CD4-positive, alpha-beta memory T cell (primary cell): ENCODE data around the gene MTFR1L. TPM values are rescaled to one million over a fixed set of nuclear protein-coding genes. Genes with fewer than 3 reads are reported as not detected.
A peak's percentile ranks its signal among the peaks of the same experiment; 100 is the strongest.

Experiments
- CTCF ChIA-PET: fragments of 350-600 bp; sonication (Branson Sonifier 250); formaldehyde crosslinking; loops from one replicate; lab custom pipeline; 2021; ENCODE audit warnings: inconsistent platforms; ENCODE audit not compliant: partially characterized antibody; lab: Charles Lee
- POLR2A ChIA-PET: fragments of 350-600 bp; sonication (Branson Sonifier 250); formaldehyde crosslinking; loops from one replicate; lab custom pipeline; 2021; ENCODE audit not compliant: partially characterized antibody; lab: Charles Lee
- DNase-seq, 5 donors: peaks; one replicate each; pipeline versions ENCODE4 v3.0.0 to v3.0.0-alpha.2; 2020 to 2022; ENCODE audit warnings: mixed read lengths in 1 of 5
- H3K27ac ChIP-seq: one replicate; pipeline ENCODE4 v1.7.0; 2013; ENCODE audit warnings: low read depth, low read length
- H3K27me3 ChIP-seq: 2 replicates; pipeline ENCODE4 v1.7.0; 2013; ENCODE audit warnings: mild to moderate bottlenecking, low read length, moderate library complexity; ENCODE audit not compliant: insufficient read depth
- H3K36me3 ChIP-seq: 2 replicates; pipeline ENCODE4 v1.7.0; 2013; ENCODE audit warnings: mild to moderate bottlenecking, low read length, moderate library complexity; ENCODE audit not compliant: insufficient read depth
- H3K4me1 ChIP-seq: 2 replicates; pipeline ENCODE4 v1.7.0; 2013; ENCODE audit warnings: mild to moderate bottlenecking, low read length, moderate library complexity; ENCODE audit not compliant: insufficient read depth
- H3K4me3 ChIP-seq, 2 donors: one replicate each; pipeline ENCODE4 v1.7.0; 2013; ENCODE audit warnings: low read length in 2 of 2, mild to moderate bottlenecking in 1 of 2
- H3K9me3 ChIP-seq, 2 donors: one replicate each; pipeline ENCODE4 v1.7.0; 2013; ENCODE audit warnings: low read length in 2 of 2, control low read depth in 1 of 2; ENCODE audit not compliant: control insufficient read depth in 1 of 2
- H3K27ac Mint-ChIP-seq, 7 donors: one replicate each; pipeline ENCODE4 v1.8.0; 2020 to 2021; ENCODE audit warnings: mixed read lengths in 7 of 7, mild to moderate bottlenecking in 6 of 7, inconsistent platforms in 3 of 7, moderate library complexity in 3 of 7
- H3K27me3 Mint-ChIP-seq, 2 donors: one replicate each; pipeline ENCODE4 v1.8.0; 2020 to 2021; ENCODE audit warnings: mixed read lengths in 2 of 2
- H3K36me3 Mint-ChIP-seq, 2 donors: one replicate each; pipeline ENCODE4 v1.8.0; 2020 to 2021; ENCODE audit warnings: mixed read lengths in 2 of 2, inconsistent platforms in 1 of 2, mild to moderate bottlenecking in 1 of 2
- H3K4me1 Mint-ChIP-seq, 4 donors: one replicate each; pipeline ENCODE4 v1.8.0; 2020 to 2021; ENCODE audit warnings: mixed read lengths in 4 of 4, mild to moderate bottlenecking in 1 of 4
- H3K4me3 Mint-ChIP-seq, 8 donors: one replicate each; pipeline ENCODE4 v1.8.0; 2020 to 2021; ENCODE audit warnings: mixed read lengths in 8 of 8, mild to moderate bottlenecking in 7 of 8, moderate library complexity in 6 of 8, inconsistent platforms in 3 of 8
- H3K9me3 Mint-ChIP-seq, 8 donors: one replicate each; pipeline ENCODE4 v1.8.0; 2020 to 2021; ENCODE audit warnings: mixed read lengths in 8 of 8, mild to moderate bottlenecking in 5 of 8, inconsistent platforms in 3 of 8, moderate library complexity in 1 of 8
- intact Hi-C: fragments of 100-400 bp; cut with micrococcal nuclease; formaldehyde crosslinking; loops from one replicate; pipeline ENCODE4 v1.15.1; 2023
- polyA plus RNA-seq, 2 donors: library from polyadenylated mRNA; unstranded; fragments of 300-500 nt; fragmentation: Illumina TruSeq; gene quantifications; one replicate each; pipeline ENCODE4 v1.2.3, GENCODE V29; 2021
- total RNA-seq, 2 experiments: library from RNA; stranded (reverse); gene quantifications; one replicate each; pipeline ENCODE4 v1.2.3, GENCODE V29; 2021

Gene MTFR1L
- total and polyA plus RNA-seq, 4 experiments from 2014 or later = 27.5 to 58.4 (median 55.3) TPM

- no peaks in the 10 kb centered on the region for H3K27me3 ChIP-seq
- H3K4me1 Mint-ChIP-seq = peaks cover 53 to 87% (median 59%) of the 10 kb centered on the region in 4 donors
Measured at GRCh38 chr1:25773441-25774125, 46.2 kb upstream of the MTFR1L start.

GRCh38 chr1:25774206-25774803 is 45.4 kb upstream of the MTFR1L start:
- no peaks in the 10 kb centered on the region for H3K9me3 ChIP-seq
- Mint-ChIP-seq H3K4me3 (peak overlapping the region; percentile 66 to 90 (median 82)), H3K27me3 (no peaks in the 10 kb centered on the region), H3K9me3 (no peaks in the 10 kb centered on the region), H3K27ac (peak overlapping the region; percentile 90 to 99 (median 93)), H3K36me3 (peaks cover 12 to 24% of the 10 kb centered on the region in 2 donors), H3K4me1 (peaks cover 51 to 82% (median 54%) of the 10 kb centered on the region in 4 donors)
- H3K27me3 ChIP-seq = no peaks in the 10 kb centered on the region
- no peak for DNase-seq
- peaks cover 5% of the 10 kb centered on the region for H3K36me3 ChIP-seq
- peak overlapping the region; percentile 45 for H3K27ac ChIP-seq
- POLR2A ChIA-PET = interaction anchor here (0.7 to 3.7 kb wide), 37 partner anchors 8 to 231 kb away, joined by 3 to 42 read pairs (median 6); partner anchors contain the start of genes LDLRAP1, MAN1C1, MTFR1L and SELENON
- intact Hi-C loops = loop anchor here (2.0 kb wide), 1 partner anchor 20 kb away; no protein-coding TSS in a partner anchor
- H3K4me1 ChIP-seq = peaks cover 64% of the 10 kb centered on the region
- peak overlapping the region in 1 of 2 donors; percentile 14 for H3K4me3 ChIP-seq
- CTCF ChIA-PET = interaction anchor here (0.8 to 3.7 kb wide), 18 partner anchors 9 to 272 kb away, joined by 3 to 32 read pairs (median 4); partner anchors contain the start of genes MTFR1L and SELENON

More at GRCh38 chr1:25773441-25774125, 46.2 kb upstream of the MTFR1L start:
- POLR2A ChIA-PET = interaction anchor here (1.1 to 3.7 kb wide), 17 partner anchors 14 to 223 kb away, joined by 3 to 42 read pairs (median 8); partner anchors contain the start of genes MAN1C1, MTFR1L and SELENON
- intact Hi-C loops = loop anchor here (2.0 kb wide), 1 partner anchor 19 kb away; no protein-coding TSS in a partner anchor
- peak overlapping the region in 7 of 8 donors; percentile 66 to 90 (median 83) for H3K4me3 Mint-ChIP-seq
- peaks cover 16 to 22% of the 10 kb centered on the region in 2 donors for H3K36me3 Mint-ChIP-seq
- H3K4me3 ChIP-seq = no peak overlapping the region
- H3K4me1 ChIP-seq = peaks cover 64% of the 10 kb centered on the region
- DNase-seq = no peak
- no peaks in the 10 kb centered on the region for H3K9me3 ChIP-seq
- peak overlapping the region; percentile 90 to 99 (median 93) for H3K27ac Mint-ChIP-seq
- peak overlapping the region; percentile 45 for H3K27ac ChIP-seq
- peaks cover 5% of the 10 kb centered on the region for H3K36me3 ChIP-seq
- no peaks in the 10 kb centered on the region for H3K27me3 Mint-ChIP-seq
- no peaks in the 10 kb centered on the region for H3K9me3 Mint-ChIP-seq
- CTCF ChIA-PET = interaction anchor here (1.0 to 3.7 kb wide), 8 partner anchors 8 to 208 kb away, joined by 3 to 32 read pairs (median 4); partner anchors contain the start of gene SELENON

GRCh38 chr1:25774921-25775771 is 44.6 kb upstream of the MTFR1L start:
- no peaks in the 10 kb centered on the region for H3K9me3 ChIP-seq
- H3K4me1 Mint-ChIP-seq = peaks cover 48 to 73% (median 51%) of the 10 kb centered on the region in 4 donors
- peak overlapping the region; percentile 8 to 47 for H3K4me3 ChIP-seq
- CTCF ChIA-PET = interaction anchor here (0.8 to 3.7 kb wide), 17 partner anchors 14 to 273 kb away, joined by 3 to 32 read pairs (median 4); partner anchors contain the start of genes MTFR1L and SELENON
- peak overlapping the region; percentile 90 to 99 (median 93) for H3K27ac Mint-ChIP-seq
- peaks cover 12 to 25% of the 10 kb centered on the region in 2 donors for H3K36me3 Mint-ChIP-seq
- POLR2A ChIA-PET = interaction anchor here (0.6 to 3.7 kb wide), 39 partner anchors 9 to 232 kb away, joined by 3 to 42 read pairs (median 6); partner anchors contain the start of genes LDLRAP1, MAN1C1, MTFR1L and SELENON
- no peaks in the 10 kb centered on the region for H3K27me3 ChIP-seq
- intact Hi-C loops = loop anchor here (1.0 to 2.0 kb wide), 6 partner anchors 20 to 164 kb away; partner anchors contain the start of gene MAN1C1
- peaks cover 5% of the 10 kb centered on the region for H3K36me3 ChIP-seq
- no peaks in the 10 kb centered on the region for H3K27me3 Mint-ChIP-seq
- peaks cover 64% of the 10 kb centered on the region for H3K4me1 ChIP-seq
- DNase-seq = peak; percentile 89 to 97 (median 91)
- peak overlapping the region; percentile 66 to 90 (median 82) for H3K4me3 Mint-ChIP-seq
- H3K9me3 Mint-ChIP-seq = no peaks in the 10 kb centered on the region
- peak overlapping the region; percentile 45 for H3K27ac ChIP-seq

- Mint-ChIP-seq H3K27me3 (no peaks in the 10 kb centered on the region), H3K4me3 (no peak overlapping the region), H3K4me1 (peaks cover 14 to 31% (median 16%) of the 10 kb centered on the region in 4 donors), H3K36me3 (peaks cover 15 to 28% of the 10 kb centered on the region in 2 donors), H3K27ac (no peak overlapping the region), H3K9me3 (no peaks in the 10 kb centered on the region)
- no peak for DNase-seq
- no peaks in the 10 kb centered on the region for H3K27me3 ChIP-seq
- ChIA-PET POLR2A (no interaction called here), CTCF (interaction anchor here (1.2 kb wide), 1 partner anchor 17 kb away, joined by 3 read pairs; no protein-coding TSS in a partner anchor)
- no peak overlapping the region for H3K27ac ChIP-seq
- intact Hi-C loops = no loop called here
- H3K4me3 ChIP-seq = no peak overlapping the region
- no peaks in the 10 kb centered on the region for H3K36me3 ChIP-seq
- H3K4me1 ChIP-seq = peaks cover 22% of the 10 kb centered on the region
- H3K9me3 ChIP-seq = no peaks in the 10 kb centered on the region
Measured at GRCh38 chr1:25779388-25779787, 40.4 kb upstream of the MTFR1L start.

- Histone ChIP-seq H3K36me3 (no peaks in the 10 kb centered on the region), H3K4me1 (peaks cover 18% of the 10 kb centered on the region), H3K27me3 (no peaks in the 10 kb centered on the region), H3K27ac (no peak overlapping the region), H3K4me3 (no peak overlapping the region), H3K9me3 (no peaks in the 10 kb centered on the region)
- Mint-ChIP-seq H3K36me3 (peaks cover 20 to 30% of the 10 kb centered on the region in 2 donors), H3K27me3 (no peaks in the 10 kb centered on the region), H3K9me3 (no peaks in the 10 kb centered on the region), H3K4me1 (peaks cover 10 to 26% (median 11%) of the 10 kb centered on the region in 4 donors), H3K4me3 (no peak overlapping the region), H3K27ac (peak overlapping the region in 1 of 7 donors; percentile 74)
- ChIA-PET CTCF (interaction anchor here (0.8 to 1.2 kb wide), 2 partner anchors 16 to 171 kb away, joined by 3 read pairs; no protein-coding TSS in a partner anchor), POLR2A (no interaction called here)
- DNase-seq = no peak
- intact Hi-C loops = no loop called here
Measured at GRCh38 chr1:25779894-25780293, 39.9 kb upstream of the MTFR1L start.

- H3K4me1 Mint-ChIP-seq = peaks cover 4 to 19% (median 6%) of the 10 kb centered on the region in 4 donors
- CTCF ChIA-PET = interaction anchor here (0.8 to 1.2 kb wide), 2 partner anchors 15 to 172 kb away, joined by 3 read pairs; no protein-coding TSS in a partner anchor
- intact Hi-C loops = no loop called here
Measured at GRCh38 chr1:25780318-25781129, 39.2 kb upstream of the MTFR1L start.

More at GRCh38 chr1:25780318-25781129, 39.2 kb upstream of the MTFR1L start:
- Histone ChIP-seq H3K9me3 (no peaks in the 10 kb centered on the region), H3K27ac (no peak overlapping the region), H3K36me3 (no peaks in the 10 kb centered on the region), H3K4me3 (no peak overlapping the region), H3K27me3 (no peaks in the 10 kb centered on the region), H3K4me1 (peaks cover 12% of the 10 kb centered on the region)
- H3K9me3 Mint-ChIP-seq = no peaks in the 10 kb centered on the region
- POLR2A ChIA-PET = interaction anchor here (0.5 kb wide), 1 partner anchor 813 kb away, joined by 3 read pairs; no protein-coding TSS in a partner anchor
- no peaks in the 10 kb centered on the region for H3K27me3 Mint-ChIP-seq
- no peak for DNase-seq
- H3K36me3 Mint-ChIP-seq = peaks cover 20 to 29% of the 10 kb centered on the region in 2 donors
- no peak overlapping the region for H3K4me3 Mint-ChIP-seq
- no peak overlapping the region for H3K27ac Mint-ChIP-seq
